ENCODE measurements around the gene SMPDL3A.

Gene SMPDL3A

GRCh38 chr6:122778302-122778701, 10.8 kb upstream of the SMPDL3A start:
- DNase-seq: no peak

GRCh38 chr6:122778985-122779661, 9.9 kb upstream of the SMPDL3A start:
- DNase-seq: no peak

- no peak for DNase-seq
Observed at GRCh38 chr6:122779667-122780066, 9.4 kb upstream of the SMPDL3A start, which contains the start of gene FABP7. Gene FABP7, plus strand, starts transcription at chr6:122779716. Its CDS starts 79 bp downstream, at chr6:122779795.

GRCh38 chr6:122780114-122780513, 8.9 kb upstream of the SMPDL3A start:
- DNase-seq: no peak

- no peak for DNase-seq
Observed at GRCh38 chr6:122781716-122782115, 7.3 kb upstream of the SMPDL3A start.

- DNase-seq: no peak
Observed at GRCh38 chr6:122783401-122783800, 5.7 kb upstream of the SMPDL3A start.

GRCh38 chr6:122785891-122786290, 3.2 kb upstream of the SMPDL3A start:
- DNase-seq: no peak

- DNase-seq: no peak
Observed at GRCh38 chr6:122787721-122788120, 1.3 kb upstream of the SMPDL3A start.

GRCh38 chr6:122788208-122788607, 850 bp upstream of the SMPDL3A start:
- DNase-seq: no peak

- DNase-seq: no peak
Observed at GRCh38 chr6:122788663-122789181, 336 bp upstream of the SMPDL3A start.

GRCh38 chr6:122790028-122790422, 967 bp downstream of the SMPDL3A start:
- no peak for DNase-seq

GRCh38 chr6:122790423-122791309, 1.6 kb downstream of the SMPDL3A start:
- DNase-seq: no peak

- DNase-seq: no peak
Observed at GRCh38 chr6:122791310-122791679, 2.2 kb downstream of the SMPDL3A start.

- no peak for DNase-seq
Observed at GRCh38 chr6:122792766-122793165, 3.7 kb downstream of the SMPDL3A start.

- no peak for DNase-seq
Observed at GRCh38 chr6:122797537-122797936, 8.5 kb downstream of the SMPDL3A start.

GRCh38 chr6:122798099-122798641, 9.1 kb downstream of the SMPDL3A start:
- no peak for DNase-seq

- no peak for DNase-seq
Observed at GRCh38 chr6:122799140-122799745, 10.2 kb downstream of the SMPDL3A start.

- no peak for DNase-seq
Observed at GRCh38 chr6:122799916-122800686, 11.0 kb downstream of the SMPDL3A start.

GRCh38 chr6:122800906-122801305, 11.8 kb downstream of the SMPDL3A start:
- no peak for DNase-seq

- DNase-seq: no peak
Observed at GRCh38 chr6:122801397-122801796, 12.3 kb downstream of the SMPDL3A start.

- no peak for DNase-seq
Observed at GRCh38 chr6:122803171-122803661, 14.2 kb downstream of the SMPDL3A start.

GRCh38 chr6:122804962-122805485, 16.0 kb downstream of the SMPDL3A start:
- DNase-seq: no peak

Measured in activated CD8-positive, alpha-beta memory T cell treated with anti-CD3 and anti-CD28 coated beads for 24 hours (primary cell).